ENCODE data around the gene ACSF2.
"Not testable (repeated sequence)": the region's sequence is repeated elsewhere in the genome, so short reads cannot be mapped to it uniquely, and the experiment has no call there.

ACSF2 gene

DNA sequence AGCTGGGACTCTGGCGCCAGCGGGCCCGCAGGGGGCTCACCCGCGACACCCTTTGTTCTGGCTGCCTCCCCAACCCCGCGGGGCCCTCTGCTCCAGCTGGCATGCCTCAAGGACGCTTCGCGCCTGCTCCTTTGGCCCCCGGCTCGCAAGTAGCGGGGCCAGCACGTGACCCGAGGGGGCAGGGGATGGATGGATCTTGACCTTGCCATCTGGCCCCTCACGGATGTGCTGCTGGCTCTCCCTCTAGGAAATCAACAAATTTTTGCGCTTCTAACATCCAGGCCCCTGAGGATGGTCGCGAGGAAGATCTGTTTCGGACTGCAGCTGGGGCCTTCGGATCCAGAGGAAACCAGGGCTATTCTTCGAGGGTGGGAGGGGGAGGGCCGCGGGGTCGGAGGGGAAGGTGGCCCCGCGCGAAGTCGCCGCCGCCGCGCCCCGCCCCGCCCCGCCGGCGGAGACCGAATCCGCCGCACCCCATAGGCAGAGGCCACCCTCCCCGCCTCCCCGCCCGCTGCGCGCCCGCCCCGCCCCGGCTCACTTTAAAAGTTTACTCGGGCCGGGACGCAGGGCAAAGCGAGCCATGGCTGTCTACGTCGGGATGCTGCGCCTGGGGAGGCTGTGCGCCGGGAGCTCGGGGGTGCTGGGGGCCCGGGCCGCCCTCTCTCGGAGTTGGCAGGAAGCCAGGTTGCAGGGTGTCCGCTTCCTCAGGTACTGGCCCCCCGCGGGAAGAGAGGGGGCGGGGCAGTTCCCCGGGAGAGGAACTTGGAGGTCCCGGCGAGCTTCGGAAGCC is at the start of gene ACSF2:
TSS of gene ACSF2 (plus strand) at position 537 of the 790 bp plus-strand sequence. CDS start at position 581, 44 bp downstream.
- DNase-seq = peak; percentile 25

- DNase-seq = no peak
Observed at GRCh38 chr17:50379351-50380132, 46.5 kb upstream of the ACSF2 start.

DNA sequence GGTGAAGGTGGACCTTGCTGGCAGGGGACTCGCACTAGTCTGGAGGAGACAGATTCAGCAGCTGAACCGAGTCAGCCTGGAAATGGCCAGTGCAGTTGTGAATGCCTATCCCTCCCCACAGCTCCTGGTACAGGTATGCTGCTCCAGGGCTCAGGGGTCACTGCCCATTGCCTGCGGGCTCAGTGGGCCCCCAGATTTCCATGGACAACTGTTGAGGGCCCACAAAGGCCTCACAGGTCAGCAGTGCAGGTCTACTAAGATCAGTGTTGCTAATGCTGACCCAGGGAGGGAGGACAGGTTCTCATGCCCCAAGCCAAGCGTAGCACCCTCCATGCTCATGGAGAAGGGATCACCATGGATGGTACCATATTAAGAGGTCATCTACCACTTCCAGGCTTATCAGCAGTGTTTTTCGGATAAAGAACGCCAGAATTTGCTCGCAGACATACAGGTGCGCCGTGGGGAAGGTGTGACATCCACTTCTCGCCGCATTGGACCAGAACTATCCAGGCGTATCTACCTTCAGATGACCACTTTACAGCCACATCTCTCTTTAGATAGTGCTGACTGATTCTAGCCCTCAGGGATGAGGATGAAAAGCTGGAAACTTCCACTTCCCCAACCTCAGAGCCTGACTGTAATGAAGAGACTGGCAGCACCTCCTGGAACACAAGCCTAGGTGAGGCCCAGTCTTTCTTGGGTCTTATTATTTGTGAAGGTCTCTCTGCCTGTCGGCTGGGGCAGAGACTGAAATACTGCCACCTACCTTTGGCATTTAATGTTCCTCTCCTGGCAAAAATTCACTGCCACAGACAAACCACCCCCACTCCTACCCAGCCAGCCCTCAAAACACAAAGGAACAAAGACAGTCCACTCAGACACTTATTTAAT is 45.4 kb upstream of the ACSF2 start:
- DNase-seq = no peak

DNA sequence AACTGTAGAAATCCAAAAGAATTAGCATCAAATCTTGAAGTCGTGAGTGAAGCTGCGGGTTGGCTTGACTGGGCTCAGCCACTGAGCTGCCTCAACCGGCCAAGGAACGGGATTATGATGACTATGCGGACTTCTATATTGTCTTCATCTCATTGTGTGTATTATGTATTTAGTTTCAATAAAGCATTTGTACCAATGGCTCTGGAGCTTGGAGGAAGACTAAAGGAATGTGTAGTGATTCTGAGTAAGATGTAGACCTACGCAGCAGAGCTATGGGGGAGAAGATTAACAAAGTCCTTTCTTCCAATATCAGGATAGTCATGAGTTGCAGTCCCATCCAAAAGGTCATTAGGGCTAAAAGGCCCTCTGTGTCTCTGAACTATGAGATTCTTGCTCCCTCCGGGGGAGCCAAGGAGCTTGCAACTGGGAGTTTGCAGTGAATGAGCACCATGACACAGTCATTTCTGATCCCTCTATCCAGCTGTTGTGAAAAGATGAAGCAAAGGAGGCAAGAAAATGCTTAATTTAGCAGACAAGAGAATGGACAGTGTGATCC is 44.7 kb upstream of the ACSF2 start:
- no peak for DNase-seq

DNA sequence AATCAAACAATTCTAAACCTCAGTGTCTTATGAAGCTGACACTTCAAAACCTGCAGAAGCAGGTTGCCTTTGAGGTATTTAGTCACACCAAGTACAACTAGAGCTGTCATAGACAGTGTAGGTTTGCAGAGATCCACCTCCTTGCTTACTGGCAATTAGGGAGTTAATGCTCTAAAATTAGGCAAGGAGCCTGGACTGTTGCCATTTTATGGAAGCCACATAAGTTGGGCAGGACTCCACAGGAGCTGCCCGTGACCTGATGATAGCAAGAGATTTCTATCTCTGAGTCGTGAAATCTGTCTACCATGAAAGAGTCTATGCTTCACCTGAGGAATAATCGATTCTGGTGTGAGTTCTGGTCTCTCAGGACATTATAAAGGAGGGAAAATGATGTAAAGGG is 44.1 kb upstream of the ACSF2 start:
- DNase-seq = no peak

GRCh38 chr17:50382931-50383330 is 43.1 kb upstream of the ACSF2 start:
- no peak for DNase-seq

GRCh38 chr17:50386510-50386909 is 39.5 kb upstream of the ACSF2 start:
- no peak for DNase-seq

DNA sequence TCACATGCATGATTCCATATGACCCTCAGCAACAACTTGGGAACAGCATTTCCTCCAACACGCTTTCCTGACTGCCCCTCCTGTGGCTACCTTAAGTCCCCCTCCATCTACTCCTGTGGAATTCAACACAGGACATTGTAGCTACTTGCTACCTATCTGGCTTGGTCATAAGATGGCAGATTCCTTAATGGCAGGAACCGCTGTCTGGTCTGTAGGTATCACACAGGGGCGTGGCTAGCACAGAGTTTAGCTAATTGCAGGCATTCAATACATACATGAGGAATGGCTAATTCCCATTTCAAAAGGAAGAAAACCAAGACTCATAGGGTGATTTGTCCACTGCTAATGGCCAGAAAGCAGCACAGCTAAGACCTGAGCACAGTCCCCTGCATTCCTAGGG is 37.3 kb upstream of the ACSF2 start:
- no peak for DNase-seq

DNA sequence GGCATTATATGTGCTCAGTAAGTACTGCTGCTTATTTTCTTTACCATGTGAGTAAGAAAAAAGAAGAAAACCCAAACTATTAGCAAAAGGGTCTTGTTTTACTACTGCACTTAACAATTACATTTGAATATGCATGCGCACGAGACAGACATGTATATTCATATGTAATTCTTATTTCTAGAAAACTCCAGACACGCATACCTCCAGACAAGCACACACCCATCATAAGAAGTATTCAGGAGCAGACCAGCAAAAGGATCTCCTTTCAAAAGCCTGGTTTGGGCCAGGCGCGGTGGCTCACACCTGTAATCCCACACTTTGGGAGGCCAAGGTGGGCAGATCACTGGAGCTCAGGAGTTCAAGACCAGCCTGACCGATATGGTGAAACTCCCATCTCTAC is 36.5 kb upstream of the ACSF2 start:
- DNase-seq = no peak

DNA sequence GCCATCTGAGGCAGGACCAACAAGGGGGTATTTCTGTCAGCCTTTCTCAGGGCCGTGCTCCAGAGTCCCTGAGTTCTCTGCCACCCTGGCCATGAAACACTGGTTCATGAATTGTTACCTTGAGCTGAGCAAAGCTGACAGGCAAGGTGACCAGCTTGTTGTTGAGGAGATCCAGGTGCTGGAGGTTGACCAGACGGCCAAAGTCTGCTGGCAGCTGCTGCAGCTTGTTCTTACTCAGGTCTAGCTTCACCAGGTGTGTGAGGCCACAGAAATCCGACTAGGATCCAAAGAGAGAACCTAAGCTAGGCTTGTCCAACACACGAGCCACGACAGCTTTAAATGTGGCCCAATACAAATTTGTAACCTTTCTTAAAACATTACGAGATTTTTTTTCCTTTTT is 33.4 kb upstream of the ACSF2 start:
- no peak for DNase-seq

GRCh38 chr17:50393700-50394099 is 32.3 kb upstream of the ACSF2 start:
- DNase-seq = no peak

DNA sequence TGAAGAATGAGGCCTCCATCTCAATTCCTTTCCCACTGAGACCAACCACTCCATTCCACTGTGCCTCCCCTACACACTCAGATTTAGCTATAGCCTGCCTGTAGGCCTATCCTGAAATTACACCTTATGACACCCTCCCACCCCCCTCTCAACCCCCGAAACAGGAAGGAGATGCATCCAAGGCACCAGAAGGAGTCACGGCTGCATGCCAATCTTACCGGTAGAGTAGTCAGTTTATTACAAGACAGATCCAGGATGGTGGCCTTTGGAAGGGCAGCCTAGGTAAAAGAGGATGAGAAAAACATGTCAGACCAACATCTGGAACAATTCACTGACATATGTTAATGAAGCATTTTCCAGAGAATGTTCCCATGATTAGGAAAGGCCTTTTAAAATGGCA is 31.3 kb upstream of the ACSF2 start:
- no peak for DNase-seq

GRCh38 chr17:50396261-50397110 is 29.5 kb upstream of the ACSF2 start:
- no peak for DNase-seq

DNA sequence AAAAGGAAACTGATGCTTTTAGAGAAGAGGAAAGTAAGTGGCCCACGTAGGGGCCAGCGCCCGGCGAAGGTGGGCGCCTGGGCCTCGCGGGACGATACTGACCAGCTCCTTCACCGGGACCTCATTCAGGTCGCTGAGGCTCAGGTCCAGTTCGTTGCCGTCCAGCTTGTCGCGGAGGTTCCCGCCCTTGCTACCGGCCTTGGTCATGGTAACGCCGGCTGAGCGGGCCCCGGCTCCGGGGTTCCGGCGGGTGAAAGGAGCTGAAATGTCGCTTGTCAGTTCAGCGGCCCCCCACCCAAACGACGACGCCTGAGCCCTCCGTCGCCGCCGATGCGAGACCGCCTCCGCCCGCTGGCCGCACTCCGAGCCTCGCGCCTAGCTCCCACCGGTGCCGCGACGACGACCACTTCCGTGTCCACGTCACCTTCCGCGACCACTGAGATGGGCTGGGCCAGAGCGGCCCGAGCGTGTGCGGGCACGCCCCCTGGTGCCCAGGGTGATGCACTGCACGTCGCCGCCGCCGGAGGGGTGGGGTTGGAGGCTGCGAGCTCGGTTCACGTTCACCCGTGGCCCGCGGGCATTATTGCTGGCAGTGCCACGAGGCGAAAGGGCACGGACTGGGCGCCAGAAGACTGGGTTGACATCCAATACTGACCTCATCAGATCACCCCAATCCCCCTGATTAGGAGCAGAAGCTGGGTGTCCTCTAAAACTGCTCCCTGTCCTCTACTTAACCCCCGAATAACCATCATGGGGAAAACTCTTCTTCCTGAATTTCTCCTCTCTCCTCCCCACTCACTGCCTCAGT is 28.7 kb upstream of the ACSF2 start, which contains the start of gene LRRC59:
TSS of gene LRRC59 (minus strand) at position 413 of the 808 bp plus-strand sequence. CDS start at position 207, 206 bp downstream.
- DNase-seq = peak; percentile 37

GRCh38 chr17:50397919-50398285 is 28.1 kb upstream of the ACSF2 start:
- no peak for DNase-seq

- DNase-seq = not testable (repeated sequence)
Observed at GRCh38 chr17:50398672-50399071, 27.3 kb upstream of the ACSF2 start.

DNA sequence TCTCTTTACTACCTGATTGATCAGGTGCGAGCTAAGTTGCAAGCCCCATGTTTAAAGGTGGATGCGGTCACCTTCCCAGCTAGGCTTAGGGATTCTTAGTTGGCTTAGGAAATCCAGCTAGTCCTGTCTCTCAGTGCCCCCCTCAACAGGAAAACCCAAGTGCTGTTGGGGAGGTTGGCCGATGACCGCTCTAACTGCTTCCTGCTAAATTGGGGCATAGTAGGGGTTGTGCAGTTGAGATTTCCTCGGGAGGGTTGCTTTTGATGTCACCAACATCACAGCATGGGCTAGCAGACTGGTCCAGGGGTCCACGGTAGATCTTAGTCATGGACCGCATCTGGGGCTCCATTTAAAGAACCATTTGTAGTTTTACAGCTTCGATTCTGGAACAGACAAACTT is 26.4 kb upstream of the ACSF2 start:
- DNase-seq = not testable (repeated sequence)

DNA sequence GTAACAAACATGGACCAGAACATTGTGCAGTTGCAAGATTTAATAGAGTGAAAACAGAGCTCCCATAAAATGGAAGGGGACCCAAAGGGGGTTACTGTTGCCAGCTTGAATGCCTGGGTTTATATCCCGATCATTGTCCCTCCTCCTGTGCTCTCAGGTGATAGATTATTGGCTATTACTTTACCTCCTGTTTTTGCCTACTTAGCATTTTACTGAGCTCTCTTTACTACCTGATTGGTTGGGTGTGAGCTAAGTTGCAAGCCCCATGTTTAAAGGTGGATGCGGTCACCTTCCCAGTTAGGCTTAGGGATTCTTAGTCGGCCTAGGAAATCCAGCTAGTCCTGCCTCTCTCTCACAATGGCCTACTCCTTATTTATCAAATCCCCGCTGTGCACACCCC is 20.7 kb upstream of the ACSF2 start:
- DNase-seq = not testable (repeated sequence)

DNA sequence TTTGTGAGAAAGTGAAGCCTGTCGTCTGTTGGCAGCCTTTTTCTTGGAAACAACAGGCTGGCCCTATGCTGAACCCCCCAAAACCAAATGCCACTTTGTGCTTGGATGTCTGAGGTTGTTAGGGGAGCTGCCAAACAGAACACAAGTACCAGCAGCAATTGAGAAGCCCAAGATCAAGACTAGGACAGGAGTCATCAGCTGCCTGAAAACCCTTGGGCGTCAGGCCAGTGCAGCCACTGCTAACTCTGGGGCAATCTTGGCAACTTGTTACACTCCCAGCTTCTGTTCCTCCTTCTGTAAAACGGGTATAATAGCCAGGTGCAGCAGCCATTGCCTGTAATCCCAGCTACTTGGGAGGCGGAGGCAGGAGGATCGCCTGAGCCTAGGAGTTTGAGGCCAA is 19.4 kb upstream of the ACSF2 start:
- no peak for DNase-seq

DNA sequence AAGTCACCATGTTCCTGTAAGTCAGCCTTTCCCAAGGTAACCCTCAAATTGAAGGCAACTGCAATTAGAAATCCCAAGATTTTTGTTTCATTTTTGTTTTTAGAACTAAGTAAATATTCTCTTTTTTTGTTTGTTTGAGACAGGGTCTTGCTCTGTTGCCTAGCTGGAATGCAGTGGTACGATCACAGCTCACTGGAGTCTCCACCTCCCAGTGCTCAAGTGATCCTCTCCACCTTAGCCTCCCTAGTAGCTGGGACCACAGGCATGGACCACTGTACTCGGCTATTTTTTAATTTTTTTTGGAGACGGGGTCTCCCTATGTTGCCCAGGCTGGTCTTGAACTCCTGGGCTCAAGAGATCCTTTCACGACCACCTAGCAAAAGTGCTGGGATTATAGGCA is 18.1 kb upstream of the ACSF2 start:
- DNase-seq = no peak

- no peak for DNase-seq
Observed at GRCh38 chr17:50412188-50412732, 13.8 kb upstream of the ACSF2 start.
